ENCODE results near the gene SLC13A3.

- no peak for TF ChIP-seq CTCF (IDR thresholded peaks at IDR 0.05)
- TF ChIP-seq POLR2A (IDR thresholded peaks at IDR 0.05): no peak
These were observed 95.8 kb downstream of the SLC13A3 start for GRCh38 chr20:46555370-46555956.

All from ovary (tissue), 3 donors.